ENCODE data around the gene PSAT1.

Gene PSAT1

GRCh38 chr9:78292026-78292425 is 4.9 kb upstream of the PSAT1 start:
- in situ Hi-C loops (cut with HindIII; ENCODE audit: low sequenced_read_pairs), result no loop called here

GRCh38 chr9:78292716-78293497 is 4.0 kb upstream of the PSAT1 start:
- in situ Hi-C loops (cut with HindIII; ENCODE audit: low sequenced_read_pairs), result no loop called here

GRCh38 chr9:78294290-78295176 is 2.4 kb upstream of the PSAT1 start:
- in situ Hi-C loops (cut with HindIII; ENCODE audit: low sequenced_read_pairs), result no loop called here

GRCh38 chr9:78295177-78295575 is 1.7 kb upstream of the PSAT1 start:
- in situ Hi-C loops (cut with HindIII; ENCODE audit: low sequenced_read_pairs), result no loop called here

GRCh38 chr9:78295731-78296130 is 1.2 kb upstream of the PSAT1 start:
- in situ Hi-C loops (cut with HindIII; ENCODE audit: low sequenced_read_pairs), result no loop called here

GRCh38 chr9:78296201-78296892 is 578 bp upstream of the PSAT1 start:
- in situ Hi-C loops (cut with HindIII; ENCODE audit: low sequenced_read_pairs), result no loop called here

- in situ Hi-C loops (cut with HindIII; ENCODE audit: low sequenced_read_pairs), result no loop called here
Observed at GRCh38 chr9:78297672-78297961, 692 bp downstream of the PSAT1 start.

- in situ Hi-C loops (cut with HindIII; ENCODE audit: low sequenced_read_pairs), result no loop called here
Observed at GRCh38 chr9:78298046-78298765, 1.3 kb downstream of the PSAT1 start.

- in situ Hi-C loops (cut with HindIII; ENCODE audit: low sequenced_read_pairs), result no loop called here
Observed at GRCh38 chr9:78300209-78300608, 3.3 kb downstream of the PSAT1 start.

GRCh38 chr9:78301466-78301865 is 4.5 kb downstream of the PSAT1 start:
- in situ Hi-C loops (cut with HindIII; ENCODE audit: low sequenced_read_pairs), result no loop called here

GRCh38 chr9:78303377-78304062 is 6.6 kb downstream of the PSAT1 start:
- in situ Hi-C loops (cut with HindIII; ENCODE audit: low sequenced_read_pairs), result no loop called here

GRCh38 chr9:78304357-78304756 is 7.4 kb downstream of the PSAT1 start:
- in situ Hi-C loops (cut with HindIII; ENCODE audit: low sequenced_read_pairs), result no loop called here

GRCh38 chr9:78306222-78307076 is 9.5 kb downstream of the PSAT1 start:
- in situ Hi-C loops (cut with HindIII; ENCODE audit: low sequenced_read_pairs), result no loop called here

GRCh38 chr9:78307360-78307759 is 10.4 kb downstream of the PSAT1 start:
- in situ Hi-C loops (cut with HindIII; ENCODE audit: low sequenced_read_pairs), result no loop called here

GRCh38 chr9:78309066-78309465 is 12.1 kb downstream of the PSAT1 start:
- in situ Hi-C loops (cut with HindIII; ENCODE audit: low sequenced_read_pairs), result no loop called here

- in situ Hi-C loops (cut with HindIII; ENCODE audit: low sequenced_read_pairs), result no loop called here
Observed at GRCh38 chr9:78311075-78311474, 14.2 kb downstream of the PSAT1 start.

- in situ Hi-C loops (cut with HindIII; ENCODE audit: low sequenced_read_pairs), result no loop called here
Observed at GRCh38 chr9:78311886-78312524, 15.1 kb downstream of the PSAT1 start.

GRCh38 chr9:78314550-78314949 is 17.6 kb downstream of the PSAT1 start:
- in situ Hi-C loops (cut with HindIII; ENCODE audit: low sequenced_read_pairs), result no loop called here

Measured in DLD1 (cell line).